Cardiac muscle cell (in vitro differentiated cells and primary cell): ENCODE data around the gene ZMAT5. TPM values are rescaled to one million over a fixed set of nuclear protein-coding genes. Genes with fewer than 3 reads are reported as not detected.
A peak's percentile ranks its signal among the peaks of the same experiment; 100 is the strongest.

Source experiments
- DNase-seq, 2 donors: peaks; one replicate each; pipeline versions ENCODE4 v3.0.0 to v3.0.0-alpha.2; 2010 to 2017; ENCODE audit warnings: low read depth in 1 of 2, low spot score in 1 of 2
- H3K27ac ChIP-seq: fragments of 200-600 bp; sonication (generic); 2 replicates; pipeline ENCODE4 v1.5.1; 2016
- H3K27me3 ChIP-seq: fragments of 200-600 bp; sonication (generic); 2 replicates; pipeline ENCODE4 v1.6.0; 2016; ENCODE audit warnings: control low read depth
- H3K36me3 ChIP-seq: fragments of 200-600 bp; sonication (generic); 2 replicates; pipeline ENCODE4 v1.5.1; 2016; ENCODE audit warnings: control low read depth
- H3K4me1 ChIP-seq: fragments of 200-600 bp; sonication (generic); 2 replicates; pipeline ENCODE4 v1.8.1; 2017; ENCODE audit warnings: low read depth, mild to moderate bottlenecking, mixed run types
- H3K4me3 ChIP-seq: fragments of 200-600 bp; sonication (generic); 2 replicates; pipeline ENCODE4 v1.5.1; 2016; ENCODE audit warnings: mild to moderate bottlenecking
- H3K9me3 ChIP-seq: fragments of 200-600 bp; sonication (generic); 2 replicates; pipeline ENCODE4 v1.5.1; 2017; ENCODE audit warnings: low read depth, mild to moderate bottlenecking, control low read depth
- CTCF ChIP-seq: IDR thresholded peaks from 2 replicates; pipeline ENCODE4 v1.5.1; 2012; ENCODE audit warnings: low read depth, mild to moderate bottlenecking, low read length
- polyA plus RNA-seq: library from polyadenylated mRNA; unstranded; fragments of >200 nt; fragmentation: Nextera tagmentation; extraction: Ambion mirVana; gene quantifications from 2 replicates; pipeline ENCODE4 v1.2.1, GENCODE V29; 2016
- total RNA-seq: library from RNA; depleted of rRNA; stranded (reverse); fragments of >200 nt; gene quantifications from 2 replicates; pipeline ENCODE4 v1.2.3, GENCODE V29; 2016

Gene ZMAT5
- total and polyA plus RNA-seq, 2 experiments from 2014 or later, result 40.5 to 76.1 TPM

- peak in 1 of 2 donors; percentile 14 for DNase-seq
- TF ChIP-seq CTCF, result no peak
- no peaks in the 10 kb centered on the region for H3K36me3 ChIP-seq
- H3K27me3 ChIP-seq, result no peaks in the 10 kb centered on the region
- no peak overlapping the region for H3K27ac ChIP-seq
- H3K9me3 ChIP-seq, result no peaks in the 10 kb centered on the region
- H3K4me3 ChIP-seq, result no peak overlapping the region
- no peaks in the 10 kb centered on the region for H3K4me1 ChIP-seq
Measured at GRCh38 chr22:29744902-29745301, 21.9 kb downstream of the ZMAT5 start.

GRCh38 chr22:29742326-29742725 lies 24.5 kb downstream of the ZMAT5 start:
- Histone ChIP-seq H3K27ac (no peak overlapping the region), H3K27me3 (no peaks in the 10 kb centered on the region), H3K36me3 (no peaks in the 10 kb centered on the region), H3K9me3 (no peaks in the 10 kb centered on the region), H3K4me1 (no peaks in the 10 kb centered on the region), H3K4me3 (no peak overlapping the region)
- no peak for DNase-seq
- no peak for TF ChIP-seq CTCF

- no peaks in the 10 kb centered on the region for H3K27me3 ChIP-seq
- H3K4me3 ChIP-seq, result no peak overlapping the region
- TF ChIP-seq CTCF, result no peak
- no peak overlapping the region for H3K27ac ChIP-seq
- no peak for DNase-seq
- no peaks in the 10 kb centered on the region for H3K9me3 ChIP-seq
- no peaks in the 10 kb centered on the region for H3K36me3 ChIP-seq
- no peaks in the 10 kb centered on the region for H3K4me1 ChIP-seq
Measured at GRCh38 chr22:29741926-29742325, 24.9 kb downstream of the ZMAT5 start.

GRCh38 chr22:29740216-29740615 lies 26.6 kb downstream of the ZMAT5 start:
- Histone ChIP-seq H3K27me3 (no peaks in the 10 kb centered on the region), H3K27ac (no peak overlapping the region), H3K4me1 (no peaks in the 10 kb centered on the region), H3K36me3 (no peaks in the 10 kb centered on the region), H3K9me3 (no peaks in the 10 kb centered on the region), H3K4me3 (no peak overlapping the region)
- TF ChIP-seq CTCF, result no peak
- DNase-seq, result no peak

- Histone ChIP-seq H3K27me3 (no peaks in the 10 kb centered on the region), H3K36me3 (no peaks in the 10 kb centered on the region), H3K4me3 (no peak overlapping the region), H3K4me1 (no peaks in the 10 kb centered on the region), H3K27ac (no peak overlapping the region), H3K9me3 (no peaks in the 10 kb centered on the region)
- no peak for TF ChIP-seq CTCF
- DNase-seq, result no peak
Measured at GRCh38 chr22:29739346-29739875, 27.4 kb downstream of the ZMAT5 start.
